Caco-2 (cell line): ENCODE measurements around the gene GABRB1. TPM values are rescaled to one million over a fixed set of nuclear protein-coding genes. Genes with fewer than 3 reads are reported as not detected.

ENCODE experiments used
- BruUV-seq: library from RNA; stranded (reverse); fragments of 400-500 nt; replicated peaks from 2 replicates; lab custom pipeline; 2021; lab: Mats Ljungman, UMichigan
- CTCF ChIA-PET: fragments of 300-600 bp; sonication (Branson Sonifier 250); formaldehyde crosslinking; loops from one replicate; lab custom pipeline; 2022; ENCODE audit warnings: antibody characterized with exemption; lab: Charles Lee
- POLR2A ChIA-PET: fragments of 300-600 bp; sonication (Branson Sonifier 250); formaldehyde crosslinking; loops from one replicate; lab custom pipeline; 2022; ENCODE audit warnings: antibody characterized with exemption; lab: Charles Lee
- DNase-seq, 2 experiments: peaks; one replicate each; pipeline versions ENCODE4 v3.0.0 to v3.0.0-alpha.2; 2020 to 2022
- H3K27me3 ChIP-seq: replicated peaks from 2 replicates; pipeline ENCODE4 v1.6.0; 2011; ENCODE audit warnings: low read length; ENCODE audit not compliant: control insufficient read depth, insufficient read depth
- H3K36me3 ChIP-seq: 2 replicates; pipeline ENCODE4 v1.5.1; 2011; ENCODE audit warnings: low read length; ENCODE audit not compliant: control insufficient read depth, insufficient read depth
- H3K4me1 ChIP-seq: fragments of 250-450 bp; sonication (Bioruptor Pico); 2 replicates; pipeline ENCODE4 v1.5.1; 2020; ENCODE audit warnings: mild to moderate bottlenecking
- H3K4me3 ChIP-seq: 2 replicates; pipeline ENCODE4 v1.5.1; 2011; ENCODE audit warnings: low read depth, mild to moderate bottlenecking, control low read depth, low read length
- H3K9me3 ChIP-seq: fragments of 250-450 bp; sonication (Bioruptor Pico); 2 replicates; pipeline ENCODE4 v1.5.1; 2020; ENCODE audit warnings: mild to moderate bottlenecking, moderate library complexity
- H3K27ac Mint-ChIP-seq: one replicate; pipeline ENCODE4 v1.8.0; 2022; ENCODE audit warnings: mixed read lengths; ENCODE audit not compliant: unreplicated experiment
- H3K27me3 Mint-ChIP-seq: one replicate; pipeline ENCODE4 v1.8.0; 2022; ENCODE audit warnings: mixed read lengths; ENCODE audit not compliant: insufficient read depth, unreplicated experiment
- H3K36me3 Mint-ChIP-seq: one replicate; pipeline ENCODE4 v1.8.0; 2022; ENCODE audit warnings: mild to moderate bottlenecking, mixed read lengths; ENCODE audit not compliant: insufficient read depth, unreplicated experiment
- H3K4me1 Mint-ChIP-seq: one replicate; pipeline ENCODE4 v1.8.0; 2022; ENCODE audit warnings: low read depth, mixed read lengths; ENCODE audit not compliant: unreplicated experiment
- H3K4me3 Mint-ChIP-seq: one replicate; pipeline ENCODE4 v1.8.0; 2022; ENCODE audit warnings: mild to moderate bottlenecking, moderate library complexity, mixed read lengths; ENCODE audit not compliant: unreplicated experiment
- H3K9me3 Mint-ChIP-seq: one replicate; pipeline ENCODE4 v1.8.0; 2022; ENCODE audit warnings: mixed read lengths; ENCODE audit not compliant: unreplicated experiment
- intact Hi-C: fragments of 100-400 bp; cut with micrococcal nuclease; formaldehyde crosslinking; loops from one replicate; pipeline ENCODE4 v1.10.0; 2022; ENCODE audit not compliant: unreplicated experiment
- total RNA-seq: library from RNA; stranded (reverse); gene quantifications from 2 replicates; pipeline ENCODE4 v1.2.3, GENCODE V29; 2022
- TF ChIP-seq, protein P1 (sequence below), 2 experiments: fragments of 200-600 bp in 1 of 2; IDR thresholded peaks; 1 replicate in 1 of 2; 2 replicates in 1 of 2; pipeline versions ENCODE4 v1.5.1 to v1.8.0; 2011 to 2022; ENCODE audit warnings: antibody characterized with exemption in 1 of 2, control low read depth in 1 of 2, inconsistent platforms in 1 of 2, low read depth in 1 of 2, low read length in 1 of 2, mild to moderate bottlenecking in 1 of 2, moderate library complexity in 1 of 2; ENCODE audit not compliant: insufficient read depth in 1 of 2, severe bottlenecking in 1 of 2, unreplicated experiment in 1 of 2

GABRB1 gene
- total RNA-seq, 1 experiment from 2014 or later: 10.3 TPM

DNA sequence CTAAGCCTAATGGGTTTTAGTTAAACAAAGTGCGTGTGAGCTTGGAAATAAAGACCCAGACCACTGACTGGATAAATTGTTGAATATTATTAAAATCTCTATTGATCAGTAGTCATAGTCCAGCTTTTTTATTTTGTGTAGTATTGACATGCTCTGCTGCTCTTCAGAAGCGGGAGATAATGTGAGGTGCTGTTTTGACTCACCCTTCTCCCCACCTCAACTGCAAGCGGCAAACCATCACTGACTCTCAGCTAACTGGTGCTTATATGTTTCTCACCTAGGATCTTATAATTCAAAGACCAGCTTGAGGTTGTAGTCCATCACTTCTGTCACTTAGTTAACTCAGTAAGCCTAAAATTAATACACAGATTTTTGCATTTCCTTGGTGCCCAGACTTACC is 359.9 kb downstream of the GABRB1 start:
- H3K9me3 Mint-ChIP-seq: no peaks in the 10 kb centered on the region
- Histone ChIP-seq H3K36me3 (no peaks in the 10 kb centered on the region), H3K4me3 (no peak overlapping the region), H3K27me3 (no peaks in the 10 kb centered on the region; the same call in 1 of the 2 replicates), H3K9me3 (no peaks in the 10 kb centered on the region), H3K4me1 (no peaks in the 10 kb centered on the region)
- H3K27ac Mint-ChIP-seq: no peak overlapping the region
- ChIA-PET POLR2A (interaction anchor here (0.6 kb wide), 1 partner anchor 80 kb away, joined by 3 read pairs; no protein-coding TSS in a partner anchor), CTCF (interaction anchor here (0.6 kb wide), 1 partner anchor 191 kb away, joined by 3 read pairs; no protein-coding TSS in a partner anchor)
- BruUV-seq: no TSS peak
- intact Hi-C loops: loop anchor here (5.0 kb wide), 1 partner anchor 459 kb away; no protein-coding TSS in a partner anchor
- no peak overlapping the region for H3K4me3 Mint-ChIP-seq
- H3K36me3 Mint-ChIP-seq: no peaks in the 10 kb centered on the region
- DNase-seq: no peak
- TF ChIP-seq, protein P1, sequence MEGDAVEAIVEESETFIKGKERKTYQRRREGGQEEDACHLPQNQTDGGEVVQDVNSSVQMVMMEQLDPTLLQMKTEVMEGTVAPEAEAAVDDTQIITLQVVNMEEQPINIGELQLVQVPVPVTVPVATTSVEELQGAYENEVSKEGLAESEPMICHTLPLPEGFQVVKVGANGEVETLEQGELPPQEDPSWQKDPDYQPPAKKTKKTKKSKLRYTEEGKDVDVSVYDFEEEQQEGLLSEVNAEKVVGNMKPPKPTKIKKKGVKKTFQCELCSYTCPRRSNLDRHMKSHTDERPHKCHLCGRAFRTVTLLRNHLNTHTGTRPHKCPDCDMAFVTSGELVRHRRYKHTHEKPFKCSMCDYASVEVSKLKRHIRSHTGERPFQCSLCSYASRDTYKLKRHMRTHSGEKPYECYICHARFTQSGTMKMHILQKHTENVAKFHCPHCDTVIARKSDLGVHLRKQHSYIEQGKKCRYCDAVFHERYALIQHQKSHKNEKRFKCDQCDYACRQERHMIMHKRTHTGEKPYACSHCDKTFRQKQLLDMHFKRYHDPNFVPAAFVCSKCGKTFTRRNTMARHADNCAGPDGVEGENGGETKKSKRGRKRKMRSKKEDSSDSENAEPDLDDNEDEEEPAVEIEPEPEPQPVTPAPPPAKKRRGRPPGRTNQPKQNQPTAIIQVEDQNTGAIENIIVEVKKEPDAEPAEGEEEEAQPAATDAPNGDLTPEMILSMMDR (IDR thresholded peaks at IDR 0.05; ENCODE audit: insufficient read depth in 1 of 2, low read depth in 1 of 2, low read length in 1 of 2, severe bottlenecking in 1 of 2, unreplicated experiment in 1 of 2): no peak
- no peaks in the 10 kb centered on the region for H3K4me1 Mint-ChIP-seq
- no peaks in the 10 kb centered on the region for H3K27me3 Mint-ChIP-seq

DNA sequence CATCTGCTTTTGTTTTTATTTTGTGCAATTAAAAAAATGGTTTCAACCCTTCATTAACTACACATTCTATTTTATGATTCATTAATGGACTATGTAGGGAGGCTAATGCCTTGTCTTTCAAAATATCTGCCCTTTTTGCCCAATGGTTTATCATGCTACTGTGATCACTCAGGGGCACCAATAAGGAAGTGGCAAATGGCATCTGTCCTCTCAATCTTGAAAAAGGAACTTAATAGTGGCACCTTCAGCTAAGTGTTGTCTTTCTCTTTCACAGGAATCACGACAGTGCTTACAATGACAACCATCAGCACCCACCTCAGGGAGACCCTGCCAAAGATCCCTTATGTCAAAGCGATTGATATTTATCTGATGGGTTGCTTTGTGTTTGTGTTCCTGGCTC is 375.0 kb downstream of the GABRB1 start:
- Mint-ChIP-seq H3K27ac (no peak overlapping the region), H3K4me1 (no peaks in the 10 kb centered on the region), H3K4me3 (no peak overlapping the region), H3K27me3 (no peaks in the 10 kb centered on the region), H3K9me3 (no peaks in the 10 kb centered on the region), H3K36me3 (no peaks in the 10 kb centered on the region)
- H3K9me3 ChIP-seq: no peaks in the 10 kb centered on the region
- H3K36me3 ChIP-seq: no peaks in the 10 kb centered on the region
- H3K4me3 ChIP-seq: no peak overlapping the region
- H3K27me3 ChIP-seq: no peaks in the 10 kb centered on the region
- ChIA-PET CTCF (no interaction called here), POLR2A (no interaction called here)
- no TSS peak for BruUV-seq
- intact Hi-C loops: no loop called here
- DNase-seq: no peak
- TF ChIP-seq, protein P1 (IDR thresholded peaks at IDR 0.05; ENCODE audit: insufficient read depth in 1 of 2, low read depth in 1 of 2, low read length in 1 of 2, severe bottlenecking in 1 of 2, unreplicated experiment in 1 of 2): no peak
- H3K4me1 ChIP-seq: no peaks in the 10 kb centered on the region

DNA sequence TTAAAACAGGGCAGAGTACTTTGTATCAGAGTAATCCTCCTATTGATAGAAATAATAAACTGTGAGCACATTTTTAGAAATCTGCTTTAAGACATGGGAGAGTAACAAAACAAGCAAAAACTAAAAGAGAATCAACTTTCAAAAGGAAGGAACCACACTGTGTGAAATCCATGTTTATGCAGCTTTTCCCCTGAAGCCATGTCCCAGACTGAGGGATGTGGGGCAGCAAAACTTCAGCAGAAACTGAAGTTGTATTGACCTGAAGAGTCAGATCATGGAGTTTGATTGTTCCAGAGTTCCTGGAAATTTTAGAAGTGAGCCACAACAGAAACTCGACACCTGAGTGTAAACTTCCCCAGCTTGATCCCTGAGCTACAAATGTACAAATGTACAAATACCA is 378.9 kb downstream of the GABRB1 start:
- POLR2A ChIA-PET: no interaction called here
- no TSS peak for BruUV-seq
- TF ChIP-seq, protein P1 (IDR thresholded peaks at IDR 0.05; ENCODE audit: insufficient read depth in 1 of 2, low read depth in 1 of 2, low read length in 1 of 2, severe bottlenecking in 1 of 2, unreplicated experiment in 1 of 2): no peak
- no peaks in the 10 kb centered on the region for H3K4me1 Mint-ChIP-seq
- no peaks in the 10 kb centered on the region for H3K9me3 Mint-ChIP-seq
- Histone ChIP-seq H3K4me1 (peaks cover 9% of the 10 kb centered on the region), H3K9me3 (no peaks in the 10 kb centered on the region), H3K27me3 (no peaks in the 10 kb centered on the region), H3K36me3 (no peaks in the 10 kb centered on the region), H3K4me3 (no peak overlapping the region)
- no peak for DNase-seq
- no peaks in the 10 kb centered on the region for H3K27me3 Mint-ChIP-seq
- H3K4me3 Mint-ChIP-seq: no peak overlapping the region
- no peaks in the 10 kb centered on the region for H3K36me3 Mint-ChIP-seq
- no peak overlapping the region for H3K27ac Mint-ChIP-seq
- CTCF ChIA-PET: no interaction called here
- intact Hi-C loops: no loop called here
